GM18519 (cell line): ENCODE measurements around the gene GTF3C2.
"Not testable (repeated sequence)": the region's sequence is repeated elsewhere in the genome, so short reads cannot be mapped to it uniquely, and the experiment has no call there.

Source experiments
- ATAC-seq: cut with Tn5 transposase; IDR thresholded peaks from one replicate; pipeline ENCODE4 v1.9.1; 2021; ENCODE audit warnings: mild to moderate bottlenecking, moderate library complexity; ENCODE audit not compliant: unreplicated experiment, low FRiP score

GTF3C2 gene

GRCh38 chr2:27323596-27324285 is 32.8 kb downstream of the GTF3C2 start:
- ATAC-seq: no peak

- peak; percentile 76 for ATAC-seq
Observed at GRCh38 chr2:27322766-27323595, 33.6 kb downstream of the GTF3C2 start, which contains the start of gene MPV17. TSS of gene MPV17 (minus strand) at chr2:27323097. CDS start at chr2:27322517, 580 bp downstream.

DNA sequence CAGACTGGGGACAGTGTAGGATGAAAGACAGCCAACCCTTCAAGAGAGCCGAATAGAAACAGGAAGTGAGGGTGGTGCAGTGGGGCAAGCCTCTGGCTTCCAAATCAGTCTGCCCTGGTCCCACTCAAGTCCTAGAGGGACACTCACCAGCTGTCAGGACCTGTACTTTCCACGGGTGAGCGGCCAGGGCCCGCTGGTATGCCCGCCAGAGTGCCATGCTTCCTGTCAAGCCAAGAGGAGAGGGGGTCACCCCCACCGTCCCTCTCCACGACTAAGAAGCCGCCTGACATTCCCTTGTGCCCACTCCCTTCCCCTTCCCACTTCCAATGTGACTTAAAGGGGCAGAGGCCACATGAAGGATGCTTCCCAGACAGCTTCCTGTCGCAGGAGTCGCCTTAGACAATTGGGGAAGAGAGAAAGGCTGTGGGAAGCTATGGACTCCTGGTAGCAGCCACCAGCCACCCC is 34.2 kb downstream of the GTF3C2 start:
- ATAC-seq: no peak

DNA sequence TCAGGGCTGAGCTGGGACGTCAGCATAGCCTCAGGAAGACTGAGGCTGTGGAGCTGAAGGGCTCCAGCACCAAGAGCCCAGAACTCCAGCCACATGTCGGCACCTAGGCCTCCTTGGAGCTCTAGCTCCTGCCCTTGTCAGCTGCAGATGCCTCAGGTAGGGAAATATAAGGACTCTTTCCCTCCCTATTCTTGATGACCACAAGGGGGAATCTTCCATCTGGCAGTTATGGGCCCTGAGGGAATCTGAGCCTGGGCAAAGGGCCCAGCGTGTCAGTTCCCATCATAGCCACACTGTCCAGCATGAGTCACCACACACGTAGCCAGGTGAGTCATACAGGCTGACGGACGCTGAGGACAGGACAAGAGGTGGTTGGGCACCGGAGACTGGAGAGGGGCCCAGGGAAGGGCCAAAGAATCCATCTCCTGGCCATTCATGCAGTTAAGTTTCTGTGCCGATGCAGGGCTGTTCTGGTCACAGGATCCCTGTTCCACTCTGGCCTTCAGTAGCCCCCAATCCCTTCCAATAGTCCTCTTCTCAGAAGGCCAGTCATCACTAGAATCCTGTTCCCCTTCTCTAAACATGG is 35.5 kb downstream of the GTF3C2 start:
- ATAC-seq: no peak

GRCh38 chr2:27319839-27320238 is 36.7 kb downstream of the GTF3C2 start:
- ATAC-seq: not testable (repeated sequence)

- no peak for ATAC-seq
Observed at GRCh38 chr2:27316655-27317412, 39.7 kb downstream of the GTF3C2 start.

DNA sequence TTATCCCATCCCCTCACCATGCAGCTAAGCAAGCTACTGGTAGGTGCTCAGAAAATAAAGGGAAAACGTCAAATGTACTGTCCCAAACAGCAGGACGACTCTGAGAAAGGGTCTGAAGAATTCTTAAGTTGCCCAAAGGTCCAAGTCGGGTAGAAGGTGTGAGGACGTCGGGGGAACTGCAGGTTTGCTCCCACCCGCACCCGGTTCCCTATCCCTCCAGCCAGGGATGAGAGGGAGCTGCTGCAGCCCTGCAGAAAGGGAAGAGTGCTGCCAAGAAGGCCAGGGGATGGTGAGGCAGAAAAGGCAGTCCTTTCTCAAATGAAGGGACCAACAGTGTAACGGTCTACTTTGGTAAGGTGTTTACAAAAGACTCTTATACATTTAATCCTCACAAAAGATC is 41.4 kb downstream of the GTF3C2 start:
- no peak for ATAC-seq

DNA sequence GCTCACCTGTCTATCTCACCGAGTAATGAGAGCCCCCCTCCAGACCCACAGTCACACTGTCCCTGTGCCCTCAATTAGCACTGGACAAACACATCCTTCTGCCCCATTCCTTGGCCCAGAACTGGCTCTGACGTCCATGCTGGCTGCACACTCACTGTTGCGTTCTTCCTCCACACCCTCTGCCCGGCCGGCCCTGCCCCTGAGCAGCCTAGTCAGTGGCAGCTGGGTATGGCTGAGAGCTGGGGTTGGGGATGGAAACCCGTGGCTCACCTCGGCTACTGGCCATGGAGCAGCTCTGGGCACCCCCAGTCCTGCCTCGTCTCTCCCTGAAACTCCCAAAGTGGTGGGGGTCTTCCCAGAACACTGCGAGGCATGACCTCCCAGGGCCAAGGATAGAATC is 41.9 kb downstream of the GTF3C2 start:
- ATAC-seq: no peak

GRCh38 chr2:27313882-27314645 is 42.5 kb downstream of the GTF3C2 start:
- ATAC-seq: no peak

- ATAC-seq: no peak
Observed at GRCh38 chr2:27312152-27312551, 44.4 kb downstream of the GTF3C2 start.

DNA sequence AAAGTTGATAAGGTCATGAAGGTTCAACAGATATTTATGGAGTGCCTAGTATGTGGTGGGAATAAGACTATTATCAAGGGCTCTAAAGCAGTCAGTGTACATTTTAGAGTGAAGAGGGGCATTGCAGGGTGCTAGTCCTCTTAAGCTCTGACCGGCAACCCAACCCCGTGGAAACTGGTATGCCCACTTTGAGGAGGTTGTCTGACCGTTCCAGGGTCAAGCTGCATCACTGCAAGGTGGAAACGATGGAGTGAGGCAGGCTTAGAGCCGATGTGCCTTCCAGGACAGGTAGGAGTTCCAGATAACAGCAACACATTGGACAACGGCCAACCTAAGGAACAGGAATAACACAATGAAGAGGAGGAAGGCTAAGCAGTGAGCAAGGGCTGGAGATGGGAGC is 46.9 kb downstream of the GTF3C2 start:
- ATAC-seq: no peak

- no peak for ATAC-seq
Observed at GRCh38 chr2:27308359-27308881, 48.1 kb downstream of the GTF3C2 start, which contains the start of gene UCN. TSS of gene UCN (minus strand) at chr2:27308445. CDS start at chr2:27307895, 550 bp downstream.

GRCh38 chr2:27307545-27308358 is 48.8 kb downstream of the GTF3C2 start:
- ATAC-seq: no peak

GRCh38 chr2:27307287-27307544 is 49.3 kb downstream of the GTF3C2 start:
- ATAC-seq: no peak

DNA sequence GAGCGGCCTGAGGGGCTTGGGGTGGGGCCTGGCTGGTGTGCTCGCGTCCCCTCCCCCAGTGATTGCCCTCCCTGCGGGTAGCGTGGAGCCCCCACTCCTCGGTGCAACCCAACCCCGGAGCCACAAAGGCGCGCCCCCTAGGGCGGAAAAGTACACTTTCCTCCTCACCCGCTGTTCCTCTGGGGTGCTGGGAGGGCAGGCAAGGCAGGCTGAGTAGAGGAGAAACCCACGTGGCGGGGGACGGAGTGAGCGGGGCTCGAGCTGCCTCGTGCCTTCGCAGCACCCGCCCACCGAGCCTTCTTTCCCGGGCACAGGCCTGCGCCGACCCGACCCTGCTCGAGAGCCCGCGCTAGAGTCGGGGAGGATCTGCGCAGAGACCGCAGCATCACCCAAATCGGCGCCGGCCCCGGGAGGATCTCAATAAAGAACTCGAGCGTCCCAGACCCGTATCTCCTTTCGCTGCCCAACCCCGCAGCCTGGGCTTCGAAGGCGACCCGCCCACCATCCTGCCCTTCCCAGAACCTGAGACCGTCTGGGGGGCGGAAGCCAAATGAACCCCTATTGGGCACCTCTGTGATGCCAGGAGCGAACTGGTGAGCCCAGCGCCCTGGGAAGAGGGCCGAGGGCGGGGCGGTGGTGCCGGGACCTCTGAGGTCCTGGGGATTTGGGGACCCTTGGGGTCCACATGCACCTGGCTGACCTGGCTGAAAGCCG is 49.8 kb downstream of the GTF3C2 start:
- ATAC-seq: no peak

- ATAC-seq: no peak
Observed at GRCh38 chr2:27306136-27306535, 50.4 kb downstream of the GTF3C2 start.

DNA sequence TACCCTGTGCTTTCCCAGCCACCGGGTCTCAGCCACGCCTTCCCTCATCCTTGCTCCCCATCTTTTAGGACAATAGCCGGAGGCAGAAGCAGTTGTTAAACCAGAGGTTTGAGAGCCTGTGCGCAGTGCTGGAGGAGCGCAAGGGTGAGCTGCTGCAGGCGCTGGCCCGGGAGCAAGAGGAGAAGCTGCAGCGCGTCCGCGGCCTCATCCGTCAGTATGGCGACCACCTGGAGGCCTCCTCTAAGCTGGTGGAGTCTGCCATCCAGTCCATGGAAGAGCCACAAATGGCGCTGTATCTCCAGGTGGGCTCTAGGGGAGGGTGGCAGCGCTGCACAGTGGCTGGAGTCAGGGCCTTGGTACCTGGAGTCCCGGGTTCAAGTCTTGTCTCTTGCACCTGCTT is 51.0 kb downstream of the GTF3C2 start:
- no peak for ATAC-seq

DNA sequence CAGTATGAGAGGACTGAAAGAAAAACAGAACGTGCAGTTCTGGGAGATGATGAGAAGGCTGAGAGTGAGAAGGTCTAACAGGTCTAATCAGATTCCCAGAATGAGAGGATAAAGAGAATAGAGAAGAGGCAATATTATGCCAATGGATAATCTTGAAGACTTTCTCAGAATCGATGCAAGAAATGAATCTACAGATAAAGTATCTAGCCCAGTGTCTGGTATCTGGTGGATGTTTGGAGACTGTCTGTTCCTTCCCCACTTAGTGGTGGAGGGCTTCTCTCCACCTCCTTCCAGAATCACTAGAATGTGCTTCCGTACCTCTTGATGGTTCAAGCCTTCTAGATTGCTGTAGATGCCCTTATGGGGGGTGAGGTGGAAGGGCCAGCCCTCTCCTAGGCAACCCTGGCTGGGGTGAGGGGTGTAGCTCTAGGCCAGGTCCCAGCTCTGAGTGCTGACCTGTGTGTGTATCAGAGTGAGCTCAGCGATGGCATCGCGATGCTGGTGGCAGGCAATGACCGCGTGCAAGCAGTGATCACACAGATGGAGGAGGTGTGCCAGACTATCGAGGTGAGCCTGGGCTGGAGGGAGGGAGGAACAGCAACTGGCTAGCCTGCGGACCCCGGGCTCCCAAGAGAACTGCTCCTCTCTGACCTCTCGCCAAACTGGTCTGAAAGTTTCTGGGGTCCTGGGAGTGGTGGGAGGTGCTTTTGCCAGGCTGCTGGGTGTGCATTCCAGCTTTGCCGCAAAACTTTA is 51.9 kb downstream of the GTF3C2 start:
- no peak for ATAC-seq
